Suprapubic skin (tissue), 3 donors: ENCODE data around the gene DAD1.

Experiments
- POLR2A ChIP-seq, 2 donors: fragments of 450-650 bp; IDR thresholded peaks; one replicate each; pipeline ENCODE4 v1.6.1; 2017; ENCODE audit warnings: antibody characterized with exemption in 2 of 2, mild to moderate bottlenecking in 2 of 2, moderate library complexity in 2 of 2
- TF ChIP-seq, protein P1 (sequence below), 2 donors: fragments of 200-600 bp in 1 of 2; fragments of 450-650 bp in 1 of 2; sonication (generic) in 1 of 2; IDR thresholded peaks; one replicate each; pipeline ENCODE4 v1.5.1; 2016 to 2019; ENCODE audit warnings: antibody characterized with exemption in 2 of 2, mild to moderate bottlenecking in 1 of 2, moderate library complexity in 1 of 2

DNA sequence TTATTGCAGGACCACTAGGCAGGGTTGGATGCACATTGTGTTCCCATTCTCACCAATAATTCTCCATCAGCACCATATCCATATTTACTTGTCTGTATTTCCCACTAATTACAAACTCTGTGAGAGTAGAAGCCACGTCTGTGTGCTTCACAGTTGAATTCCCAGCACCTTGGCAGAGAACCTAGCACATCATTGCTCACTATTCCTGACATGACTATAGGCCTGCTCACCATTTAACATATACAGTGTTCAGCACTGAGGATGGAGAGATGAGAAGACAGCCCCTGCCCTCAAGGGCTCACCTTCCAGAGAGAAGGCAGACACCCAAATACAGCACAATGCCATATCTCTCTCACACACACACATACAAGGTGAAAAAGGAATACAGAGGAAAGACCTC is 5.0 kb downstream of the DAD1 start:
- TF ChIP-seq, protein P1, sequence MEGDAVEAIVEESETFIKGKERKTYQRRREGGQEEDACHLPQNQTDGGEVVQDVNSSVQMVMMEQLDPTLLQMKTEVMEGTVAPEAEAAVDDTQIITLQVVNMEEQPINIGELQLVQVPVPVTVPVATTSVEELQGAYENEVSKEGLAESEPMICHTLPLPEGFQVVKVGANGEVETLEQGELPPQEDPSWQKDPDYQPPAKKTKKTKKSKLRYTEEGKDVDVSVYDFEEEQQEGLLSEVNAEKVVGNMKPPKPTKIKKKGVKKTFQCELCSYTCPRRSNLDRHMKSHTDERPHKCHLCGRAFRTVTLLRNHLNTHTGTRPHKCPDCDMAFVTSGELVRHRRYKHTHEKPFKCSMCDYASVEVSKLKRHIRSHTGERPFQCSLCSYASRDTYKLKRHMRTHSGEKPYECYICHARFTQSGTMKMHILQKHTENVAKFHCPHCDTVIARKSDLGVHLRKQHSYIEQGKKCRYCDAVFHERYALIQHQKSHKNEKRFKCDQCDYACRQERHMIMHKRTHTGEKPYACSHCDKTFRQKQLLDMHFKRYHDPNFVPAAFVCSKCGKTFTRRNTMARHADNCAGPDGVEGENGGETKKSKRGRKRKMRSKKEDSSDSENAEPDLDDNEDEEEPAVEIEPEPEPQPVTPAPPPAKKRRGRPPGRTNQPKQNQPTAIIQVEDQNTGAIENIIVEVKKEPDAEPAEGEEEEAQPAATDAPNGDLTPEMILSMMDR (IDR thresholded peaks at IDR 0.05), result no peak
- no peak for TF ChIP-seq POLR2A (IDR thresholded peaks at IDR 0.05)
